ENCODE measurements around the gene HES5.

GRCh38 chr1:2520206-2520605 lies 9.9 kb downstream of the HES5 start:
- TF ChIP-seq CTCF (IDR thresholded peaks at IDR 0.05) (no peak), POLR2A (IDR thresholded peaks at IDR 0.05) (no peak)
